OCI-M2 (cell line): ENCODE data around the gene USP32.
"Not testable (repeated sequence)": the region's sequence is repeated elsewhere in the genome, so short reads cannot be mapped to it uniquely, and the experiment has no call there.

Experiments
- DNase-seq: peaks from one replicate; lab custom pipeline; 2025; ENCODE audit not compliant: unreplicated experiment; lab: John Stamatoyannopoulos, UW

Gene USP32

DNA sequence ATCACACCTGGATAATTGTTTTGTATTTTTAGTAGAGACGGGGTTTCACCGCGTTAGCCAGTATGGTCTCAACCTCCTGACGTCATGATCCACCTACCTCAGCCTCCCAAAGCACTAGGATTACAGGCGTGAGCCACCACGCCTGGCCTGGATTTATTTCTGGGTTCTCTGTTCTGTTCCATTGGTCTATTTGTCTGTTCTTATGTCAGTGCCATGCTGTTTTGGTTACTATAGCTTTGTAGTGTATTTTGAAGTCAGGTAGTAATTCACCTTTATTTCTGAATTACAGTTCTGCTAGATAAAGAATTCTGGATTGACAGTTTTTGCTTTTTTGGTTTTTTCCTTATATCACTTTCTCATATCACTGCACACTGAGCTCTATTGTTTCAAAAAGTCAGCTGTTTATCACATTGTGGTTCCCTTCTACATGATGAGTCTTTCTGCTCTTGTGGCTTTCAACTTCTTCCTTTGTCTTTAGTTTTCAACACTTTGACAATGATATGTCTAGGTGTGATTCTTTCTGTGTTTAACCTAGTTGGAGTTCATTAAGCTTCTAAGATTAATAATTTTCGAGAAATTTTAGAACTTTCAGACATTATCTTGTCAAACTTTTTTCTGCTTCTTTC lies 144.0 kb downstream of the USP32 start:
- no peak for DNase-seq

DNA sequence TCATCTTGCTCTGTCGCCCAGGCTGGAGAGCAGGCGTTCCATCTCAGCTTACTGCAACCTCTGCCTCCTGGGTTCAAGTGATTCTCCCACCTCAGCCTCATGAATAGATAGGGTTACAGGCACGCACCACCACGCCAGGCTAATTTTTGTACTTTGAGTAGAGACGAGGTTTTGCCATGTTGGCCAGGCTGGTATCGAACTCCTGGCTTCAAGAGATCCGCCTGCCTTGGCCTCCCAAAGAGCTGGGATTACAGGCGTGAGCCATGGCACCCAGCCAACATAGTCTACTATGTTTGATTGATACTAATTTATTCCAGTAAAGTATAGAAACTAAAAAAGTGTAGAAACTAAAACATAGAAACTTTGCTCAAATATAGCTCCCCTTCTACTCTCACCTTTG lies 147.3 kb downstream of the USP32 start:
- DNase-seq: no peak

DNA sequence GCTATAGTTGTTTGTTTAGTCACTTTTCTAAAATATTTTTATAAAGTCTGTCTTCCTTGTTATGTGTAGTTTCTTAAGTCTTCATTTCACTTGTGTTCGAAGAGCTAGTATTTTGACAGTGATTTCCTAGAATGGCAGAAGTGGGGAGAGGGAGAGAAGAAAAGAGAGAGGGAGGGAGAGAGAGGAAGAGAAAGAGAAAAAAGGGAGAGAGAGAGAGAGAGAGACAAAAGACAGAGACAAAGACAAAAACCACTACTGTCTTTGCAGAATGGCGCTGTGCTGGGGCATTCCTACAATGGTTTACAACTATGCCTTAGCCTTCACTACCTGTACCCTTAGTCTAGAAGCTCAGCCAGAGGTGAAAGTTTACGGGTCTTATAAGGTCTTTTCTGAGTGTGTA lies 151.6 kb downstream of the USP32 start:
- DNase-seq: no peak

DNA sequence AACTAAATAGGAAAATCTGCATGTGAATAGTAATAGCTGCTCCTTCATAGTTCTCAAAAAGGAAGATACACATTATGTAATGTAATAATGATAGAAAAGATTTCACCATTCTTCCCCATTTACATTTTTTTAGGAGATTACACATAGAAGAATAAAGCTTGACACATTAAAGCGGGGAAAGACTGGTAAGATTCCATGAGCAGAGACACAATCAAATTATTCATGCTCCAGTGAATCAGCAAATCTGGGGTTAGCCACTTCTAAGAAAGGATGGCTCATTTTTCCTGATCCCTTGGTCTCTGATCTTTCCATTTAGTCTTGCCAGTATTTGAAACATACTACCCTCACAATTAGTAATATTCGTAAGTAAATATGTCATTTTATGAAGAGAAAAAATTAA lies 160.2 kb downstream of the USP32 start:
- no peak for DNase-seq

DNA sequence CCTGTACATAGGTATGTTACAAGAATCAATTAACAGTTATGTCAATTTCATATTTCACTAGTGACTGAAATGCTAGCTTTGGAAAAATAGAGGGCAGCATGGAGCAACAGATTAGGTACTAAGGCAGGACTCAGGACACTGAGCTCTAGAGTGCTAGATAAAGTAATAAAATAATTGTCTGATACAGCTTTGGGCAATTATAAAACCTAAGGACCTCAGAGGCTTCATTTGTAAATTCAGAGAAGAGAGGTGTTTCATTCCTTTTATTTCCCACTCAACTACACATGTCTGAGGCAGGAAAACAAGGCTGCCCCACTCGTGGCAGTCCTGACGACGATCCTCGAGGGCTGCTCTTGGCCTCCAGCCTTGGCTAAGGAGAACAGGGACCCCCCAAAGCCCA lies 160.7 kb downstream of the USP32 start:
- no peak for DNase-seq

DNA sequence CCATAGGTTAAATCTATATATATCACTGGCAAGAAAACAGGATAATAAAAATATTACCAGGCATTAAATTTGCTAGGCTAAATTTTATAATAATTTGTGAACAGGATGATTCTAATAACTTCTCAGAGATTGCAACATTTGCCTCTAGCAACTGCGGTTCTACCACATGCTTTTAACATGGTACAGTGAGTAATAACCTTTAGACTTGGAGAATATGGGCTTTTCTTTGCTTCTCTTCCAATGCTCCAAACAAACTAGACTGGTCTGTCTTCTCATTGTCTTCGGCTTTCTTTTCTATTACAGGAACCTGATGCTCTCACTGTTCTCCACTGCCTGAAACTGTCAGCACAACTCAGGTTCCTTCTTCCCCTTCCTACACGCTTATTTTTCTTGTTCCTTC lies 161.6 kb downstream of the USP32 start:
- no peak for DNase-seq

DNA sequence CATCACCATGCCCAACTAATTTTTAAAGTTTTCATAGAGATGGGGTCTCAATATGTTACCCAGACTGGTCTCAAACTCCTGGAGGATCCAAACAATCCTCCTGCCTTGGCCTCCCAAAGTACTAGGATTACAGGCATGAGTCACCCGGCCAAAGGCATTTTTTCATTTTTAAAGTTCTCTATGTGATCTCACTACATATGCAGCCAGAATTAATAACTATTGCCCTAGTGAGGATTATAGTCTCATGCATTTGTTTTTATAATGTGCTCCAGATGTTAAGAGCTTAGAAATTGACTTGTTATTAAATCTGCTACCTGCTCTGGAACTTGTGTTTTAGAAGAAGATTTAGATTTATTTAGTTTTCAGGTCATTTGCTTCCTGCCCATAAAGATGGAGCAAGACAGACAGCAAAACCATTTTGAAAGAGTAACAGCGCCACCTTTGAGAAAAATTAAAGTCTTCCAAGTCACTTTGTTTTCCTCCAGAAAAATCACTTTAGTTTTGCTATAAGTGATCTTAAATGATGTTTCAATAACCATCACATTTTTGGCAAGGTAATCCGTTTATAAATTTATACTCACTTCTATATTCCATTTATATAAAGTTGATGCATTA lies 162.6 kb downstream of the USP32 start:
- DNase-seq: no peak

DNA sequence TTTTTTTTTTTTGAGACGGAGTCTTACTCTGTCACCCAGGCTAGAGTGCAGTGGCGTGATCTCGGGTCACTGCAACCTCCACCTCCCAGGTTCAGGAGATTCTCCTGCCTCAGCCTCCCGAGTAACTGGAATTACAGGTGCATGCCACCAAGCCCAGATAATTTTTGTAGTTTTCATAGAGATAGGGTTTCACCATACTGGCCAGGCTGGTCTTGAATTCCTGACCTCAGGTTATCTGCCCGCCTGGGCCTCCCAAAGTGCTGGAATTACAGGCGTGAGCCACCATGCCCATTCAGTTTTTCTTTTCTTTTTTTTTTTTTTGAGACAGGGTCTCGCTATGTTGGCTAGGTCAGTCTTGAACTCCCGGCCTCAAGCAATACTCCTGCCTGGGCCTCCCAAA lies 164.7 kb downstream of the USP32 start:
- DNase-seq: not testable (repeated sequence)

DNA sequence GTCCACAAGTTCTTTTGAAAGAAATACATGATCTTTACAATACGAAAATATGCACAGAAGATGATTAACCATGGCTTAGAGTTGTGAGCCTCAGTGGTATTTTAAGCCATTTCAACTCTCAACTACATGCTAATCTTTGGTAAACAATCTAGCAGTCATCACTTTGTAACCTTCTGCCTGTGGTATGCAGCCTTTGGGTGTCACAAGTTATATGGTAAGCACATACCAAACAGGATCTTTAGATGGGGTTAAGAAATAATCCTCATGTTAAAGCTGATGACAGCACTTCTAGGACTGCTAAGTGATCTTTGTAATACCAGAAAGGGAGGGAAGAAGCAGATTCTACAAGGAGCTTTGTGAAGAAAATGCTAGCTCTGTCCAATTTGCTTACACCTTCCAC lies 167.9 kb downstream of the USP32 start:
- DNase-seq: no peak

DNA sequence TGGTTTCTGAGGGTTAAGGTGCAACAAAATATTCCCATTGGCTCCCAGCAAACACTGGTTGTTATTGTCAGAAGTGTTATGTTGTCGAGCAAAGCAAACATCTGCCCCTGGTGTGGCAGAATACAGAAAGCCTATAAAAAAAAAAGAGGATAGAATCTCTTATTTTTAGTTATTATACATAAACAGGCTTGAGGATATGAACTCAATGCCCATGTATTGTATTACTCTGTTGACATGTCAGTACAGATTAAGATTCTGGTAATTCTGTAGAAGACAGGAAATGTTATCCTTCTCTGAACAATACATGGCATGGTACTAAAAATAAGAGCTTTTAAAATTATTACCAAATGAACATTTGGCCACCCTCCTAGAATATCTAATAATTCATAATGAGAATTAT lies 168.5 kb downstream of the USP32 start:
- DNase-seq: no peak

DNA sequence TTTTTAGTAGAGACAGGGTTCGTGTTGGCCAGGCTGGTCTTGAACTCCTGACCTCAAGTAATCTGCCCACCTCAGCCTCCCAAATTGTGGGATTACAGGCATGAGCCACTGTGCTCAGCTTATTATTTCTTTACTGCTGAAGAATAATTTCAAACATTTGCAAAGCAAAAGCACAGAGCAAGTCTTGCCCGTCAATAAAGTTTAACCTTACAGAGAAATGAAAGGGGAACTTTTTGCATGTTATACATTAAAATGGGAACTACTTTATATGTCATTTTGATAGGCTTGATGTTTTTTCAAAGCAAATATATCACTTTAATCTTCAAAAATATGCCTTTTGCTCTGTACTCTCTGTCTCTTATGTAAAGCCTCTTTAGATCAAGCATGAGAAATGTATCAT lies 173.2 kb downstream of the USP32 start:
- not testable (repeated sequence) for DNase-seq

DNA sequence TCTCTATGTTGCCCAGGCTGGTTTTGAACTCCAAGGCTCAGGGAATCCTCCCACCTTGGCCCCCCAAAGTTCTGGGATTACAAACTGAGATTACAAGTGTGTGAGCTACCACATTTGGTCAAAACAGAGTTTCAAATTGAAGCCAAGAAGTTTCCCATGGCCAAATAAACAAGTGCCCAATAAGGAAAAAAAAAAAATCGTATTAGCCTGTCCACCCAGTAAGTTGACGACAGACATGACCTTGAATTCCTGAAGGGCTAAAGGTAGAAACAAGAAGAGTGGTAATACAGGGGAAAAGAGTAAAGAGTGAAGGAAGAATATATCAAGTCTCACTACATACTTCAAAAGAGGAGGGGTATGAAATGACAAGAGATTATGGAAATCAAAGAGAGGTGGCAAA lies 176.0 kb downstream of the USP32 start:
- DNase-seq: not testable (repeated sequence)

DNA sequence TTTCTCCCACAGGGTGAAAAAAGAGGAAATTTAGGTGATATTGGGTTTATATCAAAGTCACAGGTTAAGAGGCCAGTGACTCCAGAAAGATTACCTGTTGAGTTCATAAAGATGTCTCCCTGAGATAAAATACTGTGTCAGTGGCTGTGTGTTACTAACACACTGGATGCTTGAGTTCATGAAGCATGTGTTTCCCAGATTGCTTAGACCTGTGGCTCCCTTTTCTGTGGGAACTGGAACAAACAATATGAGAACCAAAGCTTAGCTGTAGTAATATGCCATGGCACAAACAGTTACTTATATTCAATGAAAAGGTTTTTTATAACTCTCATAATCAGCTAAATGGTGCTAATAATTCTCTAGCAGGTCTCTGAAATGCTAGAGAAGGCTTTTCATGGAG lies 180.7 kb downstream of the USP32 start:
- not testable (repeated sequence) for DNase-seq

DNA sequence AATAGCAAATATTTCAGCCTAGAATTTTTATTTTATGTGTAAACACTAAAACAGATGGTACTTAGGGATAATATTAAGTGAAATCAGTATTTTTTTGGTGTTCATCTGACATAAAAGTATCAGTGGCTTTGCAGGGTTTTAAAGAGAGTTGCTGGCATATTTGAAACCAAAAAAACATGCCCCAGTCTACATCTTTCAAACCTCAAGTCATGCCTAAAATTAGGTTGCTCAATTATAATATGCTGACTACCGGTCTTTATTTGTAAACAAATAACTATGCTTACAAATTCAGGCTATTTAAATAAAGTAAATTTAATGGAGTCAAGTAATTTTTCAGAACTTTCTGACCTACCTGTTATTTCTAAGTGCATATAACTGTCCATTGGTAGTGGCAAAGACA lies 183.6 kb downstream of the USP32 start:
- not testable (repeated sequence) for DNase-seq

DNA sequence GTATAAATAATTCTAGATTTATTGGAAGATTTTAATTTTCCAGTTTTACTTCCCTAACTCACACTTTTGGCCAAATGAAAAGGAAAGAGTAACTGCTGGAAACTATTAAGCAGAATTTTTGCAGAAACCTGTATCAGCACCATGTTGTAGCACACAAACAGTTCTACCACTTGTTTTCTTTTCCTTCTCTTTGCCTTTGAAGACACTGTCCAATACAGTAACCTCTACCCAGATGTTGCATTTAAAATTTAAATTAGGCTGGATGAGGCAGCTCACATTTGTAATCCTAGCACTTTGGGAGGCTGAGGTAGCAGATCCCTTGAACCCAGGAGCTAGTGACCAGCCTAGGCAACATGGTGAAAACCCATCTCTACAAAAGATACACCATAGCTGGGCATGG lies 186.2 kb downstream of the USP32 start:
- not testable (repeated sequence) for DNase-seq

DNA sequence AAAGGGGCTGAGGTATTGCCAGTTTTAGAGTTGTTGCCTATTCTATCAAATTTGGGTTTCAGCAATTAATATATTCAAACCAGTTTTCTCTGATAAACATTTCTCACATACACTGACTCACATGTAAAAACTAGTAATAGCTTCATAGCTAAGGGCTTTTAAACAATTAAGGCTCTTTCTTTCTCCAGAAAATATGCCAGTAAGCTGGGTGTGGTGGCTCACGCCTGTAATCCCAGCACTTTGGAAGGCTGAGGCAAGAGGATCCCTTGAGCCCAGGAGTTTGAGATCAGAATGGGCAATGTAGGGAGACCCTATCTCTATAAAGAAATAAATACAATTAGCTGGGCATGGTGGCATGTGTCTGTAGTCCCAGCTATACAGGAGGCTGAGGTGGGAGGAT lies 193.3 kb downstream of the USP32 start:
- DNase-seq: not testable (repeated sequence)

DNA sequence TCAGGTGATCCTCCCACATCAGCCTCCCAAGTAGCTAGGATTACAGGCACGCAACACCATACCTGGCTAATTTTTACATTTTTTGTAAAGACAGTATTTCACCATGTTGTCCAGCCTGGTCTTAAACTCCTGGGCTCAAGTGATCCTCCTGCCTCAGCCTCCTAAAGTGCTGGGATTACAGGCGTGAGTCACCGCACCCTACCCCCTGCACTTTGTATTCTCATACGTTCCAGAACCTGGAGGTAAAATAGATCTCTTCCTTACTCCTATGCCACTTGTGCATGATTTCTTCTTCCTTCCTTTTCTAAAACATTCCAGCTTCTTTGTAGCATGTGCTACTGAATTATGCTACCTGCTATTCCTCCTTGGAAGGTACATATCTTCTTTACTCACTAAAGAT lies 197.8 kb downstream of the USP32 start:
- not testable (repeated sequence) for DNase-seq

DNA sequence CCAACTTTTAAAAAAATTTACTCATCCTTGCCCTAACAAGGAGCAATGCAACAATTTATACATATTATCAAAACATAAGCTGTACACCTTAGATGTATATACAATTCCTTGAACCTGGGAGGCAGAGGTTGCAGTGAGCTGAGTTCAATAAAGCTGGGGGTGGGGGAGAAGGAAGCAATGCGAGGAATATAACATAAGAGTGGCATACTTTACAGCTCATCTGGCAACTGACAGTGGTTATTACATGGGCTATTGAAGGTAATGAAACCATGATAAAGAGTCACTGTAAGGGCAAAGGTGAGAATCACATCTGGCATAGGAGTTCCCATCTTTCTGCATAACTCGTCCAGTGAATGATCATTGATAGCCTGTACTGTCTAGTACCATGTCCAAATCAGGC lies 198.5 kb downstream of the USP32 start:
- DNase-seq: no peak

DNA sequence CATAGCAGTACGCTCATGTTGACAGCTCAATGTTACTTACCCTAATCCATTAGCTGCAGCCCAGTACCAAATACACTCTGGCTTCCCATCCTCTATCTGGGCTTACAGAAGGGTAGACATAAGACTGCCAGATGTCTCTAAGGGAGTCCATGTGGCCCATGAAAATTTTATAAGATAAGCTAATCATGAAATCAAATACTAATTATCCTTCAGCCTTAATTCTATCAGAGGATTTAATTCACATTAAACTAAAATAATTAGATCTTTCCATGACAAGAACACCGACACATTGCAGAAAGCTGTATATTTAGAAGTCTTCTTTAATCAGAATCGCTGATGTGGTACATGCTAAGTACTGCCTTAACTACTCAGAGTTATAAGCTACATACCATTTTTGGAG lies 198.9 kb downstream of the USP32 start:
- DNase-seq: not testable (repeated sequence)

DNA sequence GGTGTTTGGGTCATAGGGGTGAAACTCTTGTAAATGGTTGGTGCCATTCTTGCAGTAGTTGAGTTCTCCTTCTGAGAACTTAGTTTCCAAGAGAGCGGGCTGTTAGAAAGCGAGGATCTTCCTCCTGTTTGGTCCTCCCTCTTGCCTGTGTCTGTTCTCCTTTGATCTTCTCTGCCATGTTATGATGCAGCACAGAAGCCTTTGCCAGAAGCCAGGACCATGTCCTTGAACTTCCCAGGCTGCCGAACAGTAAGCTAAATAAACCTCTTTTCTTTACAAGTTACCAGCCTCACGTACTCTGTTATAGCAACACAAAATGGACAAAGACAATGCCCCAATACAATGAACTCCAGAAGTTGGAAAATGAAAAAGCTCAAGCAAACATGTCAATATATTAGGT lies 201.9 kb downstream of the USP32 start:
- DNase-seq: not testable (repeated sequence)

DNA sequence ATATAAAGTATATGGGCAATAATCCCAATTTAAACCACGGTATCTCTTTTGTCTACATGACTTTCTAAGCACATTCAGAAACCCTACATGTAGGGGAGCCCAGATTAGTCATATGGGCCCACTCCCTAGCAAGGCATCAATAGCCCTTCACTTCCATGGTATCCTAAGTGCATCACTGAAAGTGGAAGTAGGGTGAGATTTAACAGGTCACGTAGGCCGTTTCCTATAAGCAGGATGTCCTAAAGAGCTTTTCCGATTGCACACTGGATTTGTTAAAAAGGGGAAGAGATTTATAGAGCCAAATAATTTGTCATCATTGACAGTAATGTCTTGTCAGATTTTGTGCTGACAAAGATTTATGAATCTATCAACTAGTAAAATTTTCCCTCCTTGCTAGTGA lies 203.2 kb downstream of the USP32 start:
- DNase-seq: no peak

DNA sequence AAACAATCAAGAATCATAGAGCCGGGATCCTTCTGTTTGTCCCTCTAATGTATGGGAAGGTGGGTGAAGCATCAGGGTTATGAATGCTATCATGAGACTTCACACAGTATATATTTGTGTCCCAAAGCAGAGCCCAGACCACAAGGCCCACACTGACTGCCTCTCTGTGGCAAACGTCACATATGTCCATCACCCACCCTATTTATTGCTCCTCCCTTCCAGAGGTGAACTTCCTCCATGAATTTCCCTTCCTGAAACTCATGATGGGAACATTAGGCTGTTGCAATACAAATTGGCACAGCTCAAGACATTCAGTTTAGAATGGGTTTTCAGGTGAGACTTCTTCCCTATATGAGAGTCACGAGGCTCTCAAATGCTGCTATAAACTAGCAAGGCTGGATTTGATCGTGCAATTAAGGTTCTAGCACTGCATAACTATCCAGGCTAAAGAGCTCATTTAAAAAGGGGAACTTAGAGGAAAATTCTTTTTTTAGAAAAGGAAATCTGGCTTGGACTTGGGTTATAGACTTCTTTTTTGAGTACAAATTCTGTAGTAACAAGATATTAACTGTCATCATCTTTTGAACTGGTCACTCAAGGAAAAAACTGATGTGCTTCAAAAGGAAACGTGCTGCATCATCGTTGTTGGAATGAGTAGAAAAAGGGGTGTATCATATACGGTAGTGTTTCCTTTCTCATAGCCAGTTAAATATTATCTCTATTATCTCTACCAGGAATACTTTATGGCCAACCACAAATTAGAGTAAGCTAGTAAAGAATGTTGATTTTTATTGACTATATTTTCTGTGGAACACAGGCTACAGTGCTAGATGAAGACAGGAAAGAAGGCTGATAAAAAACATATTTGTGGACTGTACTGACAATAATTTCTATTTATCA lies 204.8 kb downstream of the USP32 start:
- DNase-seq: not testable (repeated sequence)
